ENCODE data around the gene FAM168A.
"Not testable (repeated sequence)": the region's sequence is repeated elsewhere in the genome, so short reads cannot be mapped to it uniquely, and the experiment has no call there.

FAM168A gene

GRCh38 chr11:73592640-73593039 is 5.3 kb downstream of the FAM168A start:
- no peak for DNase-seq

GRCh38 chr11:73591743-73592142 is 6.2 kb downstream of the FAM168A start:
- no peak for DNase-seq

- DNase-seq: no peak
Measured at GRCh38 chr11:73590991-73591390, 6.9 kb downstream of the FAM168A start.

GRCh38 chr11:73586791-73587190 is 11.1 kb downstream of the FAM168A start:
- DNase-seq: no peak

GRCh38 chr11:73585834-73586575 is 11.9 kb downstream of the FAM168A start:
- no peak for DNase-seq

GRCh38 chr11:73584831-73585230 is 13.1 kb downstream of the FAM168A start:
- no peak for DNase-seq

GRCh38 chr11:73582653-73583052 is 15.3 kb downstream of the FAM168A start:
- no peak for DNase-seq

- DNase-seq: not testable (repeated sequence)
Measured at GRCh38 chr11:73580749-73581148, 17.2 kb downstream of the FAM168A start.

- DNase-seq: no peak
Measured at GRCh38 chr11:73579641-73580434, 18.1 kb downstream of the FAM168A start.

- no peak for DNase-seq
Measured at GRCh38 chr11:73578592-73579185, 19.2 kb downstream of the FAM168A start.

- no peak for DNase-seq
Measured at GRCh38 chr11:73577496-73577917, 20.4 kb downstream of the FAM168A start.

GRCh38 chr11:73576185-73576614 is 21.7 kb downstream of the FAM168A start:
- no peak for DNase-seq

- not testable (repeated sequence) for DNase-seq
Measured at GRCh38 chr11:73571982-73572381, 25.9 kb downstream of the FAM168A start.

- no peak for DNase-seq
Measured at GRCh38 chr11:73570415-73571114, 27.3 kb downstream of the FAM168A start.

GRCh38 chr11:73566977-73567755 is 30.7 kb downstream of the FAM168A start:
- no peak for DNase-seq

- no peak for DNase-seq
Measured at GRCh38 chr11:73566422-73566821, 31.5 kb downstream of the FAM168A start.

- no peak for DNase-seq
Measured at GRCh38 chr11:73565804-73566203, 32.1 kb downstream of the FAM168A start.

- DNase-seq: no peak
Measured at GRCh38 chr11:73564903-73565302, 33.0 kb downstream of the FAM168A start.

GRCh38 chr11:73563539-73564200 is 34.2 kb downstream of the FAM168A start:
- DNase-seq: no peak

- no peak for DNase-seq
Measured at GRCh38 chr11:73559743-73560142, 38.2 kb downstream of the FAM168A start.

GRCh38 chr11:73556966-73557365 is 40.9 kb downstream of the FAM168A start:
- DNase-seq: no peak

- DNase-seq: no peak
Measured at GRCh38 chr11:73555615-73556014, 42.3 kb downstream of the FAM168A start.

Data from activated gamma-delta T cell treated with Interleukin-2 at 50 U/mL for 16 hours (primary cell).